Coronary artery (tissue), 2 donors: ENCODE measurements around the gene BICRA.

Source experiments
- DNase-seq: peaks from one replicate; pipeline ENCODE4 v3.0.0-alpha.2; 2017; ENCODE audit warnings: low spot score
- H3K27ac ChIP-seq, 2 donors: fragments of 200-600 bp; sonication (generic); one replicate each; pipeline ENCODE4 v1.5.1; 2016 to 2019
- H3K4me3 ChIP-seq: fragments of 200-600 bp; sonication (generic); 2 replicates; pipeline ENCODE4 v1.5.1; 2016; ENCODE audit warnings: mild to moderate bottlenecking, moderate library complexity
- CTCF ChIP-seq: fragments of 200-600 bp; sonication (generic); IDR thresholded peaks from one replicate; pipeline ENCODE4 v1.5.1; 2019; ENCODE audit warnings: antibody characterized with exemption

BICRA gene

GRCh38 chr19:47613165-47614020, 4.5 kb downstream of the BICRA start:
- no peak for DNase-seq
- peak overlapping the region; percentile 59 to 61 for H3K27ac ChIP-seq
- no peak for TF ChIP-seq CTCF
- H3K4me3 ChIP-seq: peak overlapping the region; percentile 7

GRCh38 chr19:47614021-47614295, 5.0 kb downstream of the BICRA start:
- Histone ChIP-seq H3K4me3 (no peak overlapping the region), H3K27ac (no peak overlapping the region)
- no peak for TF ChIP-seq CTCF
- no peak for DNase-seq

GRCh38 chr19:47614559-47614958, 5.6 kb downstream of the BICRA start:
- TF ChIP-seq CTCF: no peak
- H3K27ac ChIP-seq: no peak overlapping the region
- DNase-seq: no peak
- no peak overlapping the region for H3K4me3 ChIP-seq

- no peak for TF ChIP-seq CTCF
- no peak for DNase-seq
- Histone ChIP-seq H3K4me3 (no peak overlapping the region), H3K27ac (no peak overlapping the region)
Observed at GRCh38 chr19:47615230-47615629, 6.3 kb downstream of the BICRA start.

- no peak for TF ChIP-seq CTCF
- no peak for DNase-seq
- Histone ChIP-seq H3K4me3 (no peak overlapping the region), H3K27ac (no peak overlapping the region)
Observed at GRCh38 chr19:47615714-47616113, 6.8 kb downstream of the BICRA start.

GRCh38 chr19:47618771-47619170, 9.8 kb downstream of the BICRA start:
- DNase-seq: no peak
- no peak overlapping the region for H3K27ac ChIP-seq

More at GRCh38 chr19:47618771-47619170, 9.8 kb downstream of the BICRA start:
- no peak overlapping the region for H3K4me3 ChIP-seq
- TF ChIP-seq CTCF: no peak
